GM18508 (cell line): Measurements from ENCODE around the gene MCRS1.
"Not testable (repeated sequence)": the region's sequence is repeated elsewhere in the genome, so short reads cannot be mapped to it uniquely, and the experiment has no call there.

ENCODE experiments used
- ATAC-seq: cut with Tn5 transposase; IDR thresholded peaks from one replicate; pipeline ENCODE4 v1.9.1; 2021; ENCODE audit warnings: moderate number of reproducible peaks; ENCODE audit not compliant: insufficient read depth, unreplicated experiment

MCRS1 gene

GRCh38 chr12:49527361-49528130, 40.4 kb downstream of the MCRS1 start:
- ATAC-seq, result no peak

- ATAC-seq, result no peak
These were observed 42.0 kb downstream of the MCRS1 start for GRCh38 chr12:49525942-49526341.

- ATAC-seq, result no peak
These were observed 43.1 kb downstream of the MCRS1 start for GRCh38 chr12:49524660-49525324.

- no peak for ATAC-seq
These were observed 46.6 kb downstream of the MCRS1 start for GRCh38 chr12:49521389-49521788.

- no peak for ATAC-seq
These were observed 48.4 kb downstream of the MCRS1 start for GRCh38 chr12:49519574-49519936.

GRCh38 chr12:49518914-49519573, 48.9 kb downstream of the MCRS1 start:
- ATAC-seq, result no peak

GRCh38 chr12:49515266-49515665, 52.7 kb downstream of the MCRS1 start:
- ATAC-seq, result no peak

- no peak for ATAC-seq
These were observed 55.4 kb downstream of the MCRS1 start for GRCh38 chr12:49512546-49512945.

GRCh38 chr12:49511410-49511809, 56.5 kb downstream of the MCRS1 start:
- ATAC-seq, result no peak

GRCh38 chr12:49509681-49510080, 58.3 kb downstream of the MCRS1 start:
- not testable (repeated sequence) for ATAC-seq
